KMS-11 (cell line): ENCODE data around the gene SPEM2.

Experiments
- H2AFZ ChIP-seq: fragments of 200-600 bp; sonication (generic); 2 replicates; pipeline ENCODE4 v1.6.1; 2016; ENCODE audit warnings: antibody characterized with exemption, mixed run types, low read depth
- H3K27ac ChIP-seq: fragments of 200-600 bp; sonication (generic); 2 replicates; pipeline ENCODE4 v1.6.1; 2016; ENCODE audit warnings: mild to moderate bottlenecking, mixed run types
- H3K27me3 ChIP-seq: fragments of 200-600 bp; sonication (generic); 2 replicates; pipeline ENCODE4 v1.6.1; 2017; ENCODE audit warnings: mild to moderate bottlenecking, low read depth, mixed run types, moderate library complexity; ENCODE audit not compliant: insufficient read depth
- H3K36me3 ChIP-seq: fragments of 200-600 bp; sonication (generic); 2 replicates; pipeline ENCODE4 v1.6.1; 2017; ENCODE audit warnings: mild to moderate bottlenecking, mixed run types; ENCODE audit not compliant: insufficient read depth
- H3K4me1 ChIP-seq: fragments of 200-600 bp; sonication (generic); 2 replicates; pipeline ENCODE4 v1.6.1; 2016; ENCODE audit warnings: mild to moderate bottlenecking, low read depth, mixed run types; ENCODE audit not compliant: poor library complexity, severe bottlenecking
- H3K4me2 ChIP-seq: fragments of 200-600 bp; sonication (generic); 2 replicates; pipeline ENCODE4 v1.7.0; 2016; ENCODE audit warnings: mild to moderate bottlenecking, mixed run types
- H3K4me3 ChIP-seq: fragments of 200-600 bp; sonication (generic); IDR thresholded peaks from 2 replicates; pipeline ENCODE4 v1.6.1; 2017; ENCODE audit warnings: low read depth, low read length, mixed read lengths; ENCODE audit not compliant: insufficient read depth
- H3K79me2 ChIP-seq: fragments of 200-600 bp; sonication (generic); 2 replicates; pipeline ENCODE4 v1.6.1; 2016; ENCODE audit warnings: low read depth, mixed run types; ENCODE audit not compliant: insufficient read depth
- H3K9ac ChIP-seq: fragments of 200-600 bp; sonication (generic); 2 replicates; pipeline ENCODE4 v1.6.1; 2016; ENCODE audit warnings: mild to moderate bottlenecking, mixed run types
- H4K20me1 ChIP-seq: fragments of 200-600 bp; sonication (generic); 2 replicates; pipeline ENCODE4 v1.6.1; 2016; ENCODE audit warnings: mild to moderate bottlenecking, mixed run types; ENCODE audit not compliant: insufficient read depth
- CTCF ChIP-seq: fragments of 200-600 bp; sonication (generic); conservative IDR thresholded peaks from 2 replicates; pipeline ENCODE4 v1.6.1; 2017; ENCODE audit warnings: low read depth, mild to moderate bottlenecking, antibody characterized with exemption, low read length, moderate library complexity, mixed read lengths

The SPEM2 gene

GRCh38 chr17:7464081-7464480 lies 38.7 kb downstream of the SPEM2 start:
- no peak overlapping the region for H3K27ac ChIP-seq
- H3K4me1 ChIP-seq, result no peaks in the 10 kb centered on the region
- no peaks in the 10 kb centered on the region for H4K20me1 ChIP-seq
- H3K79me2 ChIP-seq, result no peaks in the 10 kb centered on the region
- H3K4me2 ChIP-seq, result no peak overlapping the region
- no peak overlapping the region for H3K9ac ChIP-seq
- H2AFZ ChIP-seq, result no peak overlapping the region
- H3K36me3 ChIP-seq, result no peaks in the 10 kb centered on the region
- no peaks in the 10 kb centered on the region for H3K27me3 ChIP-seq
- H3K4me3 ChIP-seq, result no peak overlapping the region
- no peak for TF ChIP-seq CTCF

GRCh38 chr17:7465597-7466275 lies 40.3 kb downstream of the SPEM2 start:
- H3K27me3 ChIP-seq, result no peaks in the 10 kb centered on the region
- no peaks in the 10 kb centered on the region for H3K36me3 ChIP-seq
- no peak overlapping the region for H3K27ac ChIP-seq
- H4K20me1 ChIP-seq, result no peaks in the 10 kb centered on the region
- H3K9ac ChIP-seq, result no peak overlapping the region
- no peak for TF ChIP-seq CTCF
- no peaks in the 10 kb centered on the region for H3K4me1 ChIP-seq
- no peak overlapping the region for H3K4me3 ChIP-seq
- no peak overlapping the region for H2AFZ ChIP-seq
- no peak overlapping the region for H3K4me2 ChIP-seq
- no peaks in the 10 kb centered on the region for H3K79me2 ChIP-seq

GRCh38 chr17:7466318-7466638 lies 40.9 kb downstream of the SPEM2 start:
- Histone ChIP-seq H3K27me3 (no peaks in the 10 kb centered on the region), H3K27ac (no peak overlapping the region)

GRCh38 chr17:7466639-7467341 lies 41.4 kb downstream of the SPEM2 start:
- Histone ChIP-seq H3K27me3 (no peaks in the 10 kb centered on the region), H3K4me3 (no peak overlapping the region), H3K36me3 (no peaks in the 10 kb centered on the region), H2AFZ (no peak overlapping the region), H3K4me2 (no peak overlapping the region), H3K9ac (no peak overlapping the region), H3K27ac (no peak overlapping the region), H4K20me1 (no peaks in the 10 kb centered on the region), H3K4me1 (no peaks in the 10 kb centered on the region), H3K79me2 (no peaks in the 10 kb centered on the region)
- TF ChIP-seq CTCF, result no peak

More at GRCh38 chr17:7466318-7466638, 40.9 kb downstream of the SPEM2 start:
- Histone ChIP-seq H3K9ac (no peak overlapping the region), H4K20me1 (no peaks in the 10 kb centered on the region), H3K36me3 (no peaks in the 10 kb centered on the region), H2AFZ (no peak overlapping the region), H3K4me3 (no peak overlapping the region), H3K4me2 (no peak overlapping the region), H3K4me1 (no peaks in the 10 kb centered on the region), H3K79me2 (no peaks in the 10 kb centered on the region)
- TF ChIP-seq CTCF, result no peak
